IgD-negative memory B cell (primary cell): ENCODE data around the gene NEO1. TPM values are rescaled to one million over a fixed set of nuclear protein-coding genes. Genes with fewer than 3 reads are reported as not detected.
A peak's percentile ranks its signal among the peaks of the same experiment; 100 is the strongest.

Experiments
- H3K27ac Mint-ChIP-seq, 3 donors: one replicate each; pipeline ENCODE4 v1.8.0; 2020 to 2022; ENCODE audit warnings: mild to moderate bottlenecking in 3 of 3, mixed read lengths in 3 of 3, moderate library complexity in 1 of 3
- H3K27me3 Mint-ChIP-seq: one replicate; pipeline ENCODE4 v1.8.0; 2021; ENCODE audit warnings: mixed read lengths
- H3K36me3 Mint-ChIP-seq: one replicate; pipeline ENCODE4 v1.8.0; 2020; ENCODE audit warnings: mild to moderate bottlenecking, mixed read lengths
- H3K4me1 Mint-ChIP-seq, 3 donors: one replicate each; pipeline ENCODE4 v1.8.0; 2020 to 2022; ENCODE audit warnings: mixed read lengths in 3 of 3, mild to moderate bottlenecking in 1 of 3
- H3K4me3 Mint-ChIP-seq, 4 donors: one replicate each; pipeline ENCODE4 v1.8.0; 2020 to 2022; ENCODE audit warnings: mild to moderate bottlenecking in 4 of 4, mixed read lengths in 4 of 4, moderate library complexity in 3 of 4
- H3K9me3 Mint-ChIP-seq, 3 donors: one replicate each; pipeline ENCODE4 v1.8.0; 2020 to 2021; ENCODE audit warnings: mixed read lengths in 3 of 3, mild to moderate bottlenecking in 1 of 3
- polyA plus RNA-seq: library from polyadenylated mRNA; unstranded; fragments of 300-500 nt; fragmentation: Illumina TruSeq; gene quantifications from one replicate; pipeline ENCODE4 v1.2.3, GENCODE V29; 2021

Gene NEO1
- polyA plus RNA-seq, 1 donor from 2014 or later: 1.6 TPM

DNA sequence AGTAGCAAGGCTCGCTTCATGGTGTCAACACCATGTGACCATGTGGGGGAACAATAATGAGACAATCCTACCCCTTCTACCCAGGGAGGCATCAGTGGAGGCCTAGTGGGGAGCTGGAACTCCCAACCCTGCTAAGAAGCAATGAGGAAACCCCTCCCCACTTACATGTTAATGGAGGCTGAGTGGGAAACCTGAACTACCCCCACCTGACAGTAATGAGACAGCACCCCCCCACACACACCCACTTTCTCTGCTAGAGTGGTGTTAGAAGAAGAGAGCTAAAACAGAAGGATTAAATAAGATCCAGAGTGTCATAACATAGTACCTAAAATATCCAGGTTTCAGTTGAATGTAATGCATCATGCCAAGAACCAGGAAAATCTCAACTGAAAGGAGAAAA, 78.6 kb downstream of the NEO1 start:
- H3K4me3 Mint-ChIP-seq: no peak overlapping the region
- H3K4me1 Mint-ChIP-seq: peaks cover 0 to 1% (median 0%) of the 10 kb centered on the region in 3 donors
- H3K9me3 Mint-ChIP-seq: no peaks in the 10 kb centered on the region
- H3K27ac Mint-ChIP-seq: no peak overlapping the region
- H3K27me3 Mint-ChIP-seq: no peaks in the 10 kb centered on the region
- H3K36me3 Mint-ChIP-seq: peaks cover 9% of the 10 kb centered on the region

GRCh38 chr15:73134196-73134595, 81.9 kb downstream of the NEO1 start:
- no peaks in the 10 kb centered on the region for H3K4me1 Mint-ChIP-seq
- H3K9me3 Mint-ChIP-seq: no peaks in the 10 kb centered on the region
- no peak overlapping the region for H3K27ac Mint-ChIP-seq
- H3K4me3 Mint-ChIP-seq: no peak overlapping the region
- no peaks in the 10 kb centered on the region for H3K27me3 Mint-ChIP-seq
- H3K36me3 Mint-ChIP-seq: peaks cover 9% of the 10 kb centered on the region

DNA sequence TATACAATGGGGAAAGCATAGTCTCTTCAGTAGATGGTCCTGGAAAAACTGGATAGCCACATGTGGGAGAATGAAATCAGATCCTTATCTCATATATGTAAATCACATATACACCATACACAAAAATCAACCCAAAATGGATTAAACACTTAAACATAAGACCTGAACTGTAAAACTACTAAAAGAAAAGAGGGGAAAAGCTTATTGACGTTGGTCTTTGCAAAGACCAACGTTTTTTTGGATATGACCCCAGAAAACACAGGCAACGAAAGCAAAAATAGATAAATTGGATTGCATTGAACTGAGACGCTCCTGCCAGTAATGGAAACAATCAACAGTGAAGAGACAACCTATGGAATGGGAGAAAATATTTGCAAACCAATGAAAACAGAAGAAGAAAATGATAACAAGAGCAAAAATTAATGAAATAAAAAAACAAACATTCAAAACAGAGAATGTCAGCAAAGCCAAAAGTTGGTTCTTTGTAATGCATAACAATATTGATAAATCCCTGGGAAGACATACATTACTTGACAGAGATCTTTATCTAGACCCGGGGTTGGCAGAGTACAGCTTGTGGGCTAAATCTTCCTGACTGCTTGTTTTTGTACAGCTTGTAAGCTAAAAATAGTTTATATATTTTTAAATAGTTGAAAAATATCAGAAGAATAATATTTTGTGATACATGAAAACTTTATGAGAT, 86.9 kb downstream of the NEO1 start:
- Mint-ChIP-seq H3K9me3 (peaks cover 0 to under 1% (median 0%) of the 10 kb centered on the region in 3 donors), H3K27me3 (no peaks in the 10 kb centered on the region), H3K4me3 (no peak overlapping the region), H3K36me3 (peaks cover 6% of the 10 kb centered on the region), H3K4me1 (peaks cover 0 to 7% (median 0%) of the 10 kb centered on the region in 3 donors), H3K27ac (no peak overlapping the region)

- peaks cover 0 to 3% (median 0%) of the 10 kb centered on the region in 3 donors for H3K9me3 Mint-ChIP-seq
These were observed 87.7 kb downstream of the NEO1 start for GRCh38 chr15:73139744-73140553.

DNA sequence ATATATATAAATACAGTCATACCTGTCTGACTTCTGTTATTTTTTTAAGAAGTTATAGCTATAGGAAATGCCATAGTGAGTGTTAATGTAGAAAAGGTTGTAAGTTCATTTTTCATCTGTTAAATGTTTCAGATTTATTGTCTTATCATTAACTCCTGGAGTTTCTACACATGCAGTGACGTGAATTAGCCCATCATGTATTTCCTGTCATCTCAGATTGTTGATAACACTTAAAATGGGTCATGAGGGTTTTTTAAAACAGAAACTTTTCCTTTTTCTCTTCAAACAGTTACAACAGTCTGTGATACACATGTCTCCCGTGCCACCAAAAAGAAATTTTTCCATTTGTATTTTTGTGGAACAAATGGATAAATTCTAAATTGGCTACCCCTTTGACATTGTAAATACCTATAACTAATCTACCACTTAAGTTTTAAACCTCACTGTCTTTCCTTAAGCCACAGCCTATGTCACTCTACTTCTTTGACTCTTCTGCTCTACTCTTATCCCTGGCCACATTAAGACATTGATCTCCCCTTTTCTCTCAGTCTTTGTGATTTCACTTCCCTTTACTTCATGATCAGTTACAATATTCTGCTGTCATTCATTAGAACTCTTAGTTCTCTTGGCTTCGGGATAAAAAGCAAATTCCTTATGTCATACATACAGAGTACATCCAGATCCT, 89.1 kb downstream of the NEO1 start:
- Mint-ChIP-seq H3K4me1 (peaks cover 0 to 7% (median 0%) of the 10 kb centered on the region in 3 donors), H3K9me3 (peaks cover 0 to 3% (median 0%) of the 10 kb centered on the region in 3 donors), H3K27me3 (no peaks in the 10 kb centered on the region), H3K4me3 (no peak overlapping the region), H3K27ac (no peak overlapping the region), H3K36me3 (peaks cover 6% of the 10 kb centered on the region)

More at GRCh38 chr15:73139744-73140553, 87.7 kb downstream of the NEO1 start:
- Mint-ChIP-seq H3K27ac (no peak overlapping the region), H3K4me3 (peak overlapping the region in 1 of 4 donors; percentile 3), H3K27me3 (no peaks in the 10 kb centered on the region), H3K4me1 (peaks cover 0 to 7% (median 0%) of the 10 kb centered on the region in 3 donors), H3K36me3 (peaks cover 6% of the 10 kb centered on the region)

DNA sequence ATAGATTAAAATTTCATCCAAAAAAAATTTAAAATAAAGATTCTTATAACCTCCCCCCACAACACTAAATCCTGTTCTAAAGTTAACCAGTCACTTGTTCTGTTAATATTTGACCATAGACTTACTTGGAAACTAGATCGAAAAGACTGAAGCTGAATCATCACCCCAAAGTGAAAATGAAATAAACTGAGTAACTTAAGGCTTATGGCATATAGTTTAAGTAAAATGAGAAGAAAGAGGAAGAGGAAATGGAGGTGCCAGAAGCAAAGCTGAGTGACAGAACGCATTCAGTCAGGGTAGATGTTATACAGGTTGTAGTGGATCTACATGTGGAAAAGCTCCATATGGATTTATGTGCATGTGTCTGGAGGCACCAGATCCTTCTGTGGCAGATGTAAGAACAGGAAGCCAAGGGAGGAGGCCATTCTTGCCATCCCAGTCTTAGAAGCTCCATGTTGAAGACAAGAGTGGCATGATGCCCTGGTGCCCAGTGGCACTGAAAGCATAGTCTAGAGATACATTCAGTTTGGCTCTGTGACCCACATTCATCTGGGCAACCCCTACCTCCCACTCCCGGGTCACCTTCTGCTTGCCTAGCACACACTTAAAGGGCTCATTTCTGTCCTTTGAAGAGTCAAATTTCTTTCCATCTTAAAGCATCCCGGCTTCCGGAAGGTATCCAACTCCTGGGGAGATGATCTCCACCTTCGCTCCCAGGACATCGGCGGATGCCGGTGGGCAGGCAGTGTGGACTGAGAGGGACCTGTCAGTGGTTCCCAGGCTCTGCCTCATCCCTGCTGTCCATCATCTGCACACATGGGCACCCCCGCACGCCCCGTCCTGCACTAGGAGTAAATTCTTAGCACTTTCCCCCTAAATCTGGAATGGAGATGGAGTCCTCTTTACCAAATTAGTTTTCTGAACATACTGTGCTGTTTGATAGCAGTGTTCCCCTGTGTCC, 90.8 kb downstream of the NEO1 start:
- Mint-ChIP-seq H3K4me1 (peaks cover 0 to 7% (median 0%) of the 10 kb centered on the region in 3 donors), H3K36me3 (peaks cover 7% of the 10 kb centered on the region), H3K9me3 (peaks cover 0 to 3% (median 0%) of the 10 kb centered on the region in 3 donors), H3K4me3 (no peak overlapping the region), H3K27ac (no peak overlapping the region), H3K27me3 (no peaks in the 10 kb centered on the region)

GRCh38 chr15:73143763-73144155, 91.5 kb downstream of the NEO1 start:
- no peak overlapping the region for H3K4me3 Mint-ChIP-seq
- H3K27ac Mint-ChIP-seq: no peak overlapping the region
- no peaks in the 10 kb centered on the region for H3K27me3 Mint-ChIP-seq
- H3K4me1 Mint-ChIP-seq: peaks cover 0 to 7% (median 0%) of the 10 kb centered on the region in 3 donors
- peaks cover 7% of the 10 kb centered on the region for H3K36me3 Mint-ChIP-seq
- H3K9me3 Mint-ChIP-seq: peaks cover 0 to 3% (median 0%) of the 10 kb centered on the region in 3 donors

DNA sequence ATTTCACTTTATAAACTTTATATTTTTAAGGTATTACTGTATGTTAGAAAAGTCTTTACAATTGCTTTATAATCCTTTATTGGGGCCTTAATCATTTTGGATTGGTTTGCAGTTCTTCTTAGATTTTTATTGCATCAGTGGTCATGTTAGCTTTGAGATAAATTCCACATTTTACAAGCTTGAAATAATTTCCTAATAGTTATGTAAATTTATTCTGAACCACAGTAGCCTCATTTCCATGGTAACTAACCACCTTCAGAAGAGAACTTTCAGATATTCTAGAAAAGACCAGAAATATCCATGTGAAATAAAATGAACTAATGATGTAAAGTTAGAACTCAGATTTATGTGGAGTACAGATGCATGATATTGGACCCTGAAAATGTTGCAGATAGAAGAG, 94.2 kb downstream of the NEO1 start:
- H3K27me3 Mint-ChIP-seq: no peaks in the 10 kb centered on the region
- H3K4me3 Mint-ChIP-seq: no peak overlapping the region
- peaks cover 0 to 11% (median 0%) of the 10 kb centered on the region in 3 donors for H3K9me3 Mint-ChIP-seq
- H3K4me1 Mint-ChIP-seq: peaks cover 0 to 6% (median 0%) of the 10 kb centered on the region in 3 donors
- peaks cover 5% of the 10 kb centered on the region for H3K36me3 Mint-ChIP-seq
- no peak overlapping the region for H3K27ac Mint-ChIP-seq

DNA sequence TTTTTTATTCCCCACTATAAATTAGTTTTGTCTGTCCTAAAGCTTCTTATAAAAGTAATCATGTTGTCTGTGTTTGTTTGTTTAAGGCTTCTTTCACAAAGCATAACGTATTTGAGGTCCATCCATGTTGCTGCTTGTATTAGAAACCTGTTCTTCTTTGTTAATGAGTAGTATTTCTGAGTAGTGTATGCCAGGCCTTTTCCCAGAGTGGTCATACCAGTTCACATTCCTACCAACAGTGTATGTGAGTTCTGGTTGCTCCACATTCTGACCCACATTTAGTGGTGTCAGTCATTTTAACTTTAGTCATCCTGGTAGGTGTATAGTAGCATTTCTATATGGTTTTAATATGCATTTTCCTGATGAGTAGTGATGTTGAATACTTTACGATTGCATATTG, 98.6 kb downstream of the NEO1 start:
- peaks cover 0 to 2% (median 0%) of the 10 kb centered on the region in 3 donors for H3K4me1 Mint-ChIP-seq
- H3K9me3 Mint-ChIP-seq: peaks cover 5 to 16% (median 6%) of the 10 kb centered on the region in 3 donors
- H3K27me3 Mint-ChIP-seq: peaks cover 1% of the 10 kb centered on the region
- peaks cover 7% of the 10 kb centered on the region for H3K36me3 Mint-ChIP-seq
- H3K27ac Mint-ChIP-seq: no peak overlapping the region
- H3K4me3 Mint-ChIP-seq: no peak overlapping the region

- Mint-ChIP-seq H3K27me3 (peaks cover 1% of the 10 kb centered on the region), H3K4me1 (peaks cover 0 to 4% (median 0%) of the 10 kb centered on the region in 3 donors), H3K9me3 (peaks cover 8 to 20% (median 14%) of the 10 kb centered on the region in 3 donors), H3K36me3 (peaks cover 10% of the 10 kb centered on the region), H3K4me3 (no peak overlapping the region), H3K27ac (no peak overlapping the region)
These were observed 100.8 kb downstream of the NEO1 start for GRCh38 chr15:73153024-73153423.

GRCh38 chr15:73153447-73153846, 101.2 kb downstream of the NEO1 start:
- H3K4me3 Mint-ChIP-seq: no peak overlapping the region
- H3K36me3 Mint-ChIP-seq: peaks cover 10% of the 10 kb centered on the region
- H3K4me1 Mint-ChIP-seq: peaks cover 0 to 4% (median 0%) of the 10 kb centered on the region in 3 donors
- no peak overlapping the region for H3K27ac Mint-ChIP-seq
- H3K27me3 Mint-ChIP-seq: peaks cover 1% of the 10 kb centered on the region
- peaks cover 8 to 20% (median 14%) of the 10 kb centered on the region in 3 donors for H3K9me3 Mint-ChIP-seq

GRCh38 chr15:73156431-73157191, 104.3 kb downstream of the NEO1 start:
- Mint-ChIP-seq H3K36me3 (peaks cover 8% of the 10 kb centered on the region), H3K4me3 (no peak overlapping the region), H3K27ac (no peak overlapping the region), H3K9me3 (peaks cover 8 to 14% (median 13%) of the 10 kb centered on the region in 3 donors), H3K27me3 (peaks cover 1% of the 10 kb centered on the region), H3K4me1 (peaks cover 0 to 4% (median 0%) of the 10 kb centered on the region in 3 donors)

DNA sequence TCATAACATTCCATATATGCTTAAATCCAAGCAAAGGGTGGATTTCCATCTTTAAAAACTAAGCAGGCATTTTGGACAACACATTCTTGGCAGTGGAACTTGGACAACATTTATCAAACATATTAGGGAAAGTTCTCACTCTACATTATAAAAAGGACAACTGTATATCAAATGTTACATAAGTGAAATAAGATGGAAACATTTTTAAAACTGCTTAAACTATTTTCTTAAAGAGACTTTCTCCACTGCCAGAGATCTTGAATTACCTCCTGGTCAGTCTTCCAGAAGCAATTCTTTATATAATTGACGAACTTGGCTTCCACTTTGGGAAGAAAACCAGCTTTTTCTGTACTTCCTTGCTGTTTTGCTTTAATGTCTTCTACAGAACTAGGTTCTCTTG, 109.3 kb downstream of the NEO1 start:
- Mint-ChIP-seq H3K27ac (no peak overlapping the region), H3K4me1 (peaks cover 0 to 2% (median 0%) of the 10 kb centered on the region in 3 donors), H3K9me3 (peaks cover 2 to 6% (median 4%) of the 10 kb centered on the region in 3 donors), H3K36me3 (peaks cover 8% of the 10 kb centered on the region), H3K4me3 (no peak overlapping the region), H3K27me3 (no peaks in the 10 kb centered on the region)
